T follicular helper cell (primary cell): Measurements from ENCODE around the gene CCZ1.
"Not testable (repeated sequence)": the region's sequence is repeated elsewhere in the genome, so short reads cannot be mapped to it uniquely, and the experiment has no call there.

Experiments
- DNase-seq: peaks from one replicate; pipeline ENCODE4 v3.0.0-alpha.2; 2020; ENCODE audit warnings: low read depth
- total RNA-seq, 2 experiments: gene quantifications; one replicate each; lab custom pipeline; 2026; lab: John Stamatoyannopoulos, UW

The CCZ1 gene
- total RNA-seq, result 18.5 to 26.7 reads per million in 2 experiments

DNA sequence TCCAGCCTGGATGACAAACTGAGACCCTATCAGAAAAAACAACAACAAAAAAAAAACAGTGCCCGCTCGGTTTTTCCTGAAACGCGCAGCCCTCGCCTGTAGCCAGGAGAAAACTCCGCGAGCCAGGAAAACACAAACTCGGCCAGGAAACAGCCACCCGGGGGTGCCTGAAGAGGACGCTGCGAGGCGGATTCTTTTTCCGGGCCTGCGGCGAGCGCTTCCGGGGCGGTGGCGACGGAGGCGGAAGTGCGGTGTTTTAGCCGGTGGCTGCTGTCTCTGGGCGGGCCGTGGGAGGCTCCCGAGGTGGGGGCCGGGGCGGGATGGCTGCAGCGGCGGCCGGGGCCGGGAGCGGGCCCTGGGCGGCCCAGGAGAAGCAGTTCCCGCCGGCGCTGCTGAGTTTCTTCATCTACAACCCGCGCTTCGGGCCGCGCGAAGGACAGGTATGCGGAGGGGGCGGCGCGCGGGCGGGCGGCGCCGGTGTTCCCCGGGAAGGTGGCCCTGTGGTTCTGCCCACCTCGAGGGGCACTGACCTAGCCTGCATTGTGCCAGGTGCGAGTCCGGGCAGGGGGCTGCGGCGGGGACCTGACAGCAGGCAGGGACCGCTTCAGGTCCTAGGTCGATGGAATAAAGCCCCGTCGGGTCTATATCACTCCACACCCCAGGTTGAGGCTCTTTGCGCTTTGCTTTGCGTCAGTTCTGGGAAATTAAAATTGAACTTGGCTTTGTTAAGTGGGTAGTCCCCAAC lies at the start of gene CCZ1:
TSS of gene CCZ1 (plus strand) at position 254 of the 745 bp plus-strand sequence. CDS start at position 321, 67 bp downstream.
- peak; percentile 24 for DNase-seq

GRCh38 chr7:5850944-5851343 lies 47.6 kb upstream of the CCZ1 start:
- no peak for DNase-seq

DNA sequence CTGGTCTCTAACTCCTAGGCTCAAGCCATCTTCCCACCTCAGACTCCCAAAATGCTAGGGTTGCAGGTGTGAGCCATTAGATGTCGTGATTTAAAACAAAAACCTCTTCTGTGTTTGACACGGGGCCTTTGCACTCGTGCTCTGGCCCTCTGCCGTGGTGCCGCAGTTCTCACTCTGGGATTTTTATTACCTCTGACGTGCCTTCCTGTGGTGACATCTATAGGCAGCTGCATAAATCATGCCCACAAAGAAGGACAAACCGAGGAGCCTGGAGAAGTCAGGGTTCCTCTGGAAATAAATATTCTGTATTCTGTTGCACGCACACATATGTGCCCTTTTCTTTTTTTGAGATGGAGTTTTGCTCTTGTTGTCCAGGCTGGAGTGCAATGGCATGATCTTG lies 43.8 kb upstream of the CCZ1 start:
- no peak for DNase-seq

DNA sequence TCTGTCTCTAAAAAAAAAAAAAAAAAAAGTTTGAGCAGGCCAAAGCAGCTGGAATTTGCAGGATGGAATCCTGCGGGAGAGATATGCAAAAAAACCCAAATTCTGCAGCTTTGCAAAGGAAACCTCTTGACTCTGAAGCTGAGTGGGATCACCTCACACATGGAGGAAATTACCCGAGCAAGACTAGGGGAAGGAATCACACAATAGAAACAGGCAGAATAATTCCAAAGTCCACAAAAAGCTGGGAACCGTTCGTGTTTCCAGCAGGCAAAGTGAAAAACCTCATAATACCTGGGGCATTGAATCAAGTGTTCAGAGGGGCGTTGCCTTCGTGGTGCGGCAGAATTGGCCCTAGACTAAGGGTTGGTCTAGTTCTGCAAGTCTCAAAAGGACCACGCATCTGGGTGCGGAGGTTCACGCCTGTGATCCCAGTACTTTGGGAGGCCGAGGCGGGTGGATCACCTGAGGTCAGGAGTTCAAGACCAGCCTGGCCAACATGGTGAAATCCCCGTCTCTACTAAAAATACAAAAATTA lies 41.4 kb upstream of the CCZ1 start:
- DNase-seq, result not testable (repeated sequence)

- peak; percentile 53 for DNase-seq
These were observed 40.0 kb upstream of the CCZ1 start for GRCh38 chr7:5858494-5858893.

DNA sequence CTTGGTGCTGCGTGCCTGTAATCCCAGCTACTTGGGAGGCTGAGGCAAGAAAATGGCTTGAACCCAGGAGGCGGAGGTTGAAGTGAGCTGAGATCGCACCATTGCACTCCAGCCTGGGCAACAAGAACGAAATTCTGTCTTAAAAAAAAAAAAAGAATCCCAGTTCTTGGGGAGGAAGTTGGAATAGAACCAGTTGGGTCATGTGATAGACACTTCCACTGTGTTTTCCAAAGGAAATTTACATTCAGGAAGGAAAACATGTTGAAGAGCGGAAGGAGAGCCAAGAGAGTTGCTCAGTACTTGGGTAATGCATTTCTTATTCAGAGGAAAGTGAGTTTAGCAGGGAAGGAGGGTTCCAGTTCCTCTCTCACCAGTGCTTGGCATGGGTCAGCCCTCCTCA lies 37.3 kb upstream of the CCZ1 start:
- not testable (repeated sequence) for DNase-seq

DNA sequence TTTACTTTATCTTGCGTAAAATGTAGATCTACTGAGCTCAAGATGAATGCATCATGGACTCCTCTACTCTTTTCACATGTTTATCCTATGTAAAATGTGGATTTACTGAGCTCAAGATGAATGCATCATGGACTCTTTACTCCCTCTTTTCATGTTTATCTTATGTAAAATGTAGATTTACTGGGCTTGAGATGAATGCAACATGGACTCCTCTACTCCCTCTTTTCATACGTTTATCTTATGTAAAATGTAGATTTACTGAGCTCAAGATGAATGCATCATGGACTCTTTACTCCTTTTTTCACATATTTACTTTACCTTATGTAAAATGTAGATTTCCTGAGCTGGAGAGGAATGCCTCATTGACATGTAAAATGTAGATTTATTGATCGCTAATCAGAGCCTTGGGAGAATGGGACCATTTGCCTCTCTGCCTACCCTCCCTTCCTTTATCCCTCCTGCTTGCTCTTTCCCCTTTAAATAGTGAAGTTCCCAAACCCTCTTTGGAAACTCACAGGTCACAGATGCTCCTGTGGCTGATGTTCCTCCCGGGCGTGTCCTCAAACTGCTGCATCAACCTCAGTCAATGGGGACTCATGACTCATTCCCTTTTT lies 35.7 kb upstream of the CCZ1 start:
- DNase-seq, result not testable (repeated sequence)

- DNase-seq, result not testable (repeated sequence)
These were observed 33.1 kb upstream of the CCZ1 start for GRCh38 chr7:5865279-5865931.

DNA sequence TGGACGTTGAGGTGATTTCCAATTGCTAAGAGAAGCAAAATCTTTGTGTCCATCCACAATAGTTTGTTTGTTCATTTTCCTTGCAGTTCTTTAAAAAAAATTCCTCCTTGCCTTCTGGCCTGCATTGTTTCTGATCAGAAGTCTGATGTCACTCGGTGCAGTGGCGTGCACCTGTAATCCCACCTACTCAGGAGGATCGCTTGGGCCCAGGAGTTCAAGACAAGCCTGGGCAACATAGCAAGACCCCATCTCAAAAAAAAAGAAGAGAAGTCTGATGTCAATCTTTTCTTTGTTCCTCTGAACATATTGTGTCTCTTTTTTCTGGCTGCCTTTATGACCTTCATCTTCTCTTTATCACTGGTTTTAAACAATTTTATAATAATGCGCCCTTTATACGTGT lies 31.5 kb upstream of the CCZ1 start:
- no peak for DNase-seq

- DNase-seq, result not testable (repeated sequence)
These were observed 29.6 kb upstream of the CCZ1 start for GRCh38 chr7:5868928-5869341.

DNA sequence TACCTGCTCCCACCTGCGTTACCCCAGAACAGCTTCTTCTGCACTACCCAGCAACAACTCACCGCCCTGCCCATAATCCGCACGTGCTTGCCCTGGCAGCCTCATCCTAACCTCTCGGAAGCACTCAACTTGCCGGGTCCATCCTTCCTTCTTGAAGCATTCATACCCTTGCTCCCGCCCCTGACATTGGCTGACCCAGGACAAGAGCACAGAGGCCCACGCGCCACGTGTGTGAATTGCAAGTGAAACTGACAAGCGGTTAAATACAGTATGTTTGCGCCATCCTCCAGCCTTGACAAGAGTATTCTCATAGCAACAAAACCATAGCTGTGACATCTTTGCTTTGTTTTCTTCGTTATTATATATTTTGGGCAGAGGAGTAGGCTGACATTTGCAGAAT lies 28.8 kb upstream of the CCZ1 start:
- DNase-seq, result no peak

DNA sequence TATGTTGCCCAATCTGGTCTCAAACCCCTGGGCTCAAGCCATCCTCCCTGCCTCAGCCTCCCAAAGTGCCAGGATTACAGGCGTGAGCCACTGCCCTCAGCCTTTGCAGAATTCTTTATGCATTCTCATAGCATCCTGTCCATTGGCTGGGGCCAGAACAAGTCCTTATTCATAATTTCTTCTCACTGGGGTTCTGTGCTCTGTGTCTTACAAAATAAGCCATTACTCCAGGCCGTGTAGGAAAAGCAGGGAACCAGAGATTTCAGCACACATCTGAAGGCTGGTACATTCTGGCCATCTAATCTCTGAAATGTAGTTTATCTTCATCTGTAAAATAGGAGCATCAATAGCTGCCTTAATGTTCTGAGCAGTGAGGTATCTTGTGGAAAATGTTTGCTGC lies 28.2 kb upstream of the CCZ1 start:
- DNase-seq, result no peak

- DNase-seq, result no peak
These were observed 26.2 kb upstream of the CCZ1 start for GRCh38 chr7:5872326-5872725.

- not testable (repeated sequence) for DNase-seq
These were observed 18.9 kb upstream of the CCZ1 start for GRCh38 chr7:5879591-5879990.

GRCh38 chr7:5880106-5880505 lies 18.4 kb upstream of the CCZ1 start:
- not testable (repeated sequence) for DNase-seq

DNA sequence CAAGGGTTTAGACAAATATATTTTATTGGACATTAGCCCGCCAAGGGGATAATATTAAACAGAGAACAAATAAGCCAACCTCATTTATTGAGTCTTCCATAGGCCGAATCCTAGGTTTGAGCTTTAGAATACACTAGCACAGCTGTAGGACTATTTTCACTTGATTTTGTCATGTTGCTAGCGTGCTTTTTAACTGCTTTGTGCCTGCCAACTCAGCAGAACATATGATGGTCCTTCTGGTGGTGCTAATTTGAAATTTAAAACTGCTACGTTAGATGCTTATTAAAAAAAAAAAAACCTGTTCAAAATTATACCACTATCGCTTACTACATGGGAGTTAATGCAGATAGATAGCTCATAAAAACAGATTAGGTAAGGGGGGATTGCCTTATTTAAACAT lies 14.1 kb upstream of the CCZ1 start:
- DNase-seq, result not testable (repeated sequence)

DNA sequence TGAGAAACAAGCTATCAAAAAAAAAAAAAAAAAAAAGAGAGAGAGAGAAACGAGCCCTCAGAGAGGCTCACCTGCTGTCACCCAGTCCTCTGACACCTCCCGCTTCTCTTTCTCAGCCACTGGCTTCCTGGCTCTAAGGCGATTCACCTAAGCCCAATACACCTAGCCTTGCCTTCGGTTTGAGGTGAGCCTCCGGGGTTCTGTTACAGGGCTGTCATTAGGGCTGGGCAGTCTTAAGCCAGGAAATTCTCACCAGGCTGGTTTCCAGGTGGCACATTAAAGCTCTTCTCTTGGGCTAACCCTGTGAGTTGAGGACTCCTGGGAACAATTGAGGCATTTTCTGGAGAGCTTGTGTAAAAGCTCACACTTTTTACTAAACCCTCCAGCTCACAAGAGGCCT lies 10.5 kb upstream of the CCZ1 start:
- not testable (repeated sequence) for DNase-seq

- DNase-seq, result not testable (repeated sequence)
These were observed 8.3 kb upstream of the CCZ1 start for GRCh38 chr7:5890244-5890643.

- DNase-seq, result no peak
These were observed 6.0 kb upstream of the CCZ1 start for GRCh38 chr7:5892498-5892897.

DNA sequence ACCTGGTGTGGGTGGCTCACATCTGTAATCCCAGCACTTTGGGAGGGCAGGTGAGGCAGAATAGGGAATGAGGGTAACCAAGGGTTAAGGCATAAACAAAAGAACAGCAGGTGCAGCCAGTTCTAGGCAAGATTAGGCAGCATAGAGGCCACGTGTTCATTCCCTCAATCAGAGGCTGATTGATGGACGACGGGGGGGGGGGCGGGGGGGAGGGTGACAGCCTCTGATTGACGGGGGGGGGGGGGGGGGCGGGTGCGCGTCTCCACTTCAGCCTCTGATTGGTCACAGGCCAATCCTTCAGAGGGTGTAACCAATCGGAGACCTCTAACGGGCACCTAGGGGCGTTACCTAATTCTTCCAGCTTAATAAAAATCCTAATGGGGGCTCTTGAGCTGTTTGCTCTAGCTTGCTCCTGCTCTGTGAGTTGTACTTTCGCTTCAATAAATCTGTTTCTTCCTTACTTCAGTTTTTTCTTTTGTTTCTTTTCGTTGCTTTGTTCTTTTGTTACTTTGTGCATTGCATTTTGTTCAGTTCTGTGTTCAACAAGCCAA lies 1.1 kb upstream of the CCZ1 start:
- not testable (repeated sequence) for DNase-seq

DNA sequence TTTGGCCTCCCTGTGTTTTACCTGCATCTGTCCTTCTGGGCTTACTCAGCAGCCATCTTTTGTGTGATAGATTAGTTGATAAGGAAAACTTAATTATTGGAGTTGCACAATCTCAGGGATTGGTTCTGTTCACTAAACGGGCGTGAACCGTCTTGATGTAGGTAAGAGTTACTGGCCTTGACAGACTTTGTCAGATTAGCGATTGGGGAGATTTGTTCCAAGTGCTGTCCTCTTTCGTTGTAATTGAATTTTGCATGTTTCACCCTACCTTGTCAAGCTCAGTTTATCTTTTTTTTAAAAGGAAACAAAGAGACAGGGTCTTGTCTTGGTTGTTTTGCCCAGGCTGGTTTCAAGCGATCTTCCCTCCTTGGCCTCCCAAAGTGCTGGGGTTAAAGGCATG lies 4.5 kb downstream of the CCZ1 start:
- DNase-seq, result not testable (repeated sequence)

GRCh38 chr7:5904726-5905125 lies 6.2 kb downstream of the CCZ1 start:
- not testable (repeated sequence) for DNase-seq
